ENCODE measurements around the gene MSMO1.
A peak's percentile ranks its signal among the peaks of the same experiment; 100 is the strongest.

MSMO1 gene

DNA sequence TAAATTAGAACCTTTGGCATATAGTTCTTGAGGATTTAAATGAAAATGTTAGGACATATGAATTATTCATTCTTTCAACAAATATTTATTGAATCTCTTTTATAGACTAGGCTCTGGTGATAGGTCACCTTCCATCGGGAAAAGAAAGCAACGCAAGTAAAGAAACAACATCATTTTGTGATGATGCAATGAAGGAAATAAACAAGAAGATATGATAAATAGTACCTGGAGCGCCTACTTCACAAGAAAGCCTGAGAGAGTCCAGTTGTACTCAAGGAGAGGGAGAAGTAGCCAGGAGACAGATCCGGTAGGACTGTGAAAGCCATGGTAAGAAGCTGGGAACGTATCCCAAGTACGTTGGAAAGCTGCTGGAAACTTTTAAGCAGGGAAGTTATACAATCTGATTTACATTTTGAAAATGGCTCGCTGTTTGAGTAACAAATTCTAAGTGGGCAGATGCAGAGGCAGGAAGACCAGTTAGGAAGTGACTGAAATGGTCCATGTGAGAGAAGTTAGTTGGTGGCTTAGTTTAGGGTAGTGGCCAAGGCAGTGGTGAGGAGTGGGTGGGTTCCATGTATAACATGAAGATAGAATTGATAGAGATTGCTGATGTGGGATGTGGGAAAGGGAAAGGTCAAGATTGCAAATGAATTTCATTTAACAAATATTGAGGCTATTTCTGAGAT, 33.7 kb downstream of the MSMO1 start:
- no peak for DNase-seq (ENCODE audit: low read depth)

DNA sequence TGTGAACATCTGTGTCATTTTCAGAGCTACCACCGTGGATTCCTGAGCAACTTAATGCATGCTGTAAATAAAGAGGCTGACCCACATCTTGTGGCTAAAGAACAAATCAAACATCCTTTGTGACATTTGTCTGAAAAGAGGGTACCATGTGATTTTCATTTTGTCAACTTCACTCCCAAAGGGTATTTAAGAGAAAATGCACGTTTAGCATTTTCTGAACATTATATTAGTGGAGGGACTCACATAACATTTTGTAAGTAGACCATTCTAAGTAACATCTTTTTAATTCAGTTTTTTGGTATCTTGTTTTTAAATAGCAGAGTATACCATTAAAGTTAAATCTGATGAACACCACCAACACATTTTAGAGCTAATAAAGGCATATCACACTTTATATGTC, 34.3 kb downstream of the MSMO1 start:
- DNase-seq (ENCODE audit: low read depth) = no peak

DNA sequence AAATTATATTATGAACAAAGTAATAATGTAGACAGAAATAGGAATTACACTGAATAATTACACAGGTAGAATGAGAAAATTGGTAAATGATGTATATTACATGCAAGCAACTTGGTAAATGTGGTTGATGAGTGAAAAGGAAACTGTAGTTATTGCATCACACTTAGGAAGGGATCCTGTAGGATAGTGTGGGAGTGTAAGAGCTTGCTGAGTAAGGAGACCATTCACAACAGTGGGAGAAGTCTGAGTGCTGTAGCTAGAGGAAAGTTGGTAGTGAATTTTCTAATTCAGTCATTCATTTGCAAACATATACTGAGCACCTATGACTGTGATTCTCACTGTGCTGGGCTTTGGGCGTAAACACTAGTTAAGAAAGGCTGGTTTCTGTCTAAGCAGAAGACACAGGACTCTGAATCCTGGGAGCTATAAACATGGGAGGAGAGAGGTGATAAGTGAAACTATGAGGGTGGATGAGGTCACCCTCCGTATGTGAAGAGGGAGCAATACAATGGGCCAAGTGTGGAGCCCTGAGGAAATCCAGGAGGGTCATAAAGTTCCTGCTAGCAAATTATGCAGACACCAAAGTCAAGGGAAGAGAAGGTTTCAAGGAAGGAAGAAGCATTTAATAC, 37.1 kb downstream of the MSMO1 start:
- no peak for DNase-seq (ENCODE audit: low read depth)

DNA sequence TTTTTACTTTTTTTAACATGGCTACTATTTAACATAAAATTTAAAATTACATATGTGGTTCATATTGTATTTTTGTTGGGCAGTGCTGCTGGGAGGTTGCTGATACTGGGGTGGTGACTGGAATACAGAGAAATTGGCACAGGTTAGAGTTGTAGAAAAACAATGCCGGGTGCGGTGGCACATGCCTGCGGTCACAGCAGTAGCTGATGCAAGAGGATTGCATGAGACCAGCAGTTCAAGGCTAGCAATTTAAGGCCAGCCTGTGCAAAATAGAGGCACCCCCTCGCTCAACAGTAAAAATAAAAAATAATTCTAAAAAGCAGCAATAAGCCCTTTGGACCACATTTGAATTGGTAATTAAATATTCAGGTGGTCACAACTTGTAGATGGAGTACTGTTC, 39.6 kb downstream of the MSMO1 start:
- no peak for DNase-seq (ENCODE audit: low read depth)

DNA sequence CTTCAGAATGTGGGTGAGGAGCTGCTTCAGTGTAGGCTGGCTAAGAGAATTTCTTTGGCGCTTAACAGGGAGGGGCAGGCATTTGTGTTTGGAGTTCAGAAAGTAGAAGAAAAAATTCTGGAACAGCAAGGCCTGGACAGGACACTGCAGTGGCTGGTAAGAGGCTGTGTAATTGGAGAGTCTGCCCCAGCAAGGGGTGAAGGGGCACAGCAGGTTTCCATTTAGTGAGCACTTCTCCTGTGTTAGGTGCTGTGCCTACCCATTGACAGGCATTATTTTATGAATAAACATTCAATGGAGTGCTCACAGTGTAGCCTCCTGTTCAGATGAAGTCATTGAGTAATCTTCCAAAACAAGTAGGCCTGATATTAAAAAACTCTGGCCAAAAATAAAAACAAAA, 40.6 kb downstream of the MSMO1 start:
- no peak for DNase-seq (ENCODE audit: low read depth)

DNA sequence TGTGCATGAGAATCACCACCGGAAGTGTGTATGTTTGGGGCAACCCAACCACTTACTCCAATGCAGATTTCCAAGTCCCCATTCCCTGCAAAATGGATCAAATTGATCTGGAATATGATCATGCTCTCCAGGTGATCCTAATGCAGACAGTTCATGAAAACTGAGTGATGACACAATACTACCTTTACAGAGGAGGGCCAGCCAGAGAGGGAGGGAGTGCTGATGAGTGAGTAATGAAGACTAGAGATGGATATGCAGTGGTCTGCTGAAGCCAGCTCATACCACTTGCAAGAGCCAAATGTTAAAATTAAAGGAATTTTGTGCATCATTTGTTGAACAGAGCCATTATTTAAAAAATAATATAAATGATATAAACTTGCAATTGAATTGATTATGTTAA, 41.1 kb downstream of the MSMO1 start:
- no peak for DNase-seq (ENCODE audit: low read depth)

DNA sequence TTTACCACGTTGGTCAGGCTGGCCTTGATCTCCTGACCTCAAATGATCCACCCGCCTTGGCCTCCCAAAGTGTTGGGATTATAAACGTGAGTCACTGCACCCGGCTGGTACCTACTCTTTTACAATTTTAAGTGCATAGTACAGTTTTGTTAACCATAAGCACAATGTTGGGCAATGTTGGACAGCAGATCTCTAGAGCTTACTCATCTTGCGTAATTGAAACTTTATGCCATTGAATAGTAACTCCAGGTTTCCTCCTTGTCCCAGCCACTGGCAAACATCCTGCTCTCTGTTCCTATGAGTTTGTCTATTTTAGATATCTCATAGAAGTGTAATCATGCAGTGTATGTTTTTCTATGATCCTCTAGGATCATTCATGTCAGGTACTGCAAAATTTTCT, 42.1 kb downstream of the MSMO1 start:
- DNase-seq (ENCODE audit: low read depth) = peak; percentile 70

DNA sequence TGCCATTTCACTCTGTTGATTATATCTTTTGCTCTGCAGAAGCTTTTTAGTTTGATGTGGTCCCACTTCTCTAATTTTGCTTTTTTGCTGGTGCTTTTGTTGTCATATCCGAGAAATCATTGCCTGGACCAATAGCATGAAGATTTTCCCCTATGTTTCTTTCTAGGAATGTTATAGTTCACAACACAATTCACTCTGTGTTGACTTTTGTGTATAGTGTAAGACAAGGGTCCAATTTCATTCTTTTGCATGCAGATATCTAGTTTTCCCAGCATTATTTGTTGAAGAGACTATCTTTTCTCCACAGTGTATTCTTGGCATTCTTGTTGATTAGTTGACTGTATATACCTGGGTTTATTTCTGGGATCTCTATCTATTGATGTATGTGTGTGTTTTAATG, 43.1 kb downstream of the MSMO1 start:
- no peak for DNase-seq (ENCODE audit: low read depth)

DNA sequence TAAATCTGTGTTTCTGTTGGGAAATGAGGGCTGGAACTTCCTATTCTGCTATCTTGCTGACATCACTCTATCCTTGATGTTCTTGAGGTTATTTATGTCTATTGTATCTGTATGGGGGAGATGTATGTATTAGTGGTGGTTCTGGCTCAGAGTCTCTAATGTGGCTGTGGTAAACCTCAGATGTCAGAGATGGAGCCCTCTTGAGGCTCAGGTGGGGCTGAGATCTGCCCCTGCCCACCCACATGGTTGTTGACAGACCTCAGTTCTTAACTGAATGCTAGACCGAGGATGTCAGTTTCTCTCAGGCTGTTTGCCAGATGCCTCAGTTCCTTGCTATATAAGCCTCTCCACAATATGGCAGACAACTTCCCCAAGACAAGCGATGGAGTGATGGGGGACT, 48.0 kb downstream of the MSMO1 start:
- DNase-seq (ENCODE audit: low read depth) = no peak

DNA sequence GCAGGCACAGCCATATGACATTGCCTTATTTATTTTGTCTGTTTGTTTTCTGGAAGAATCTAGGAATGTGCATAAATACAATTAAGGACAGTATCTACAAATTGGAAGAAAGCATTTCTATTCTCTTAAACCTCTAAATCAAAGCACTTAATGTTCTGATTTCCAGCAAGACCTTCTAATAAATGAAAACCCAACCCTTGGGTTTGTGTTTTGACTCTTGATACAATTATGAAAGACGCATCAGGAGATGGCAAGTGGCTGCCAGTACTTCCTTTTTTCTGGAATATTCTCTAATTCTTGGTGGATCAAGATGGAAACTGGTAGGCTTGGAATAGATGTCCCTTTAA, 50.9 kb downstream of the MSMO1 start:
- no peak for DNase-seq (ENCODE audit: low read depth)

DNA sequence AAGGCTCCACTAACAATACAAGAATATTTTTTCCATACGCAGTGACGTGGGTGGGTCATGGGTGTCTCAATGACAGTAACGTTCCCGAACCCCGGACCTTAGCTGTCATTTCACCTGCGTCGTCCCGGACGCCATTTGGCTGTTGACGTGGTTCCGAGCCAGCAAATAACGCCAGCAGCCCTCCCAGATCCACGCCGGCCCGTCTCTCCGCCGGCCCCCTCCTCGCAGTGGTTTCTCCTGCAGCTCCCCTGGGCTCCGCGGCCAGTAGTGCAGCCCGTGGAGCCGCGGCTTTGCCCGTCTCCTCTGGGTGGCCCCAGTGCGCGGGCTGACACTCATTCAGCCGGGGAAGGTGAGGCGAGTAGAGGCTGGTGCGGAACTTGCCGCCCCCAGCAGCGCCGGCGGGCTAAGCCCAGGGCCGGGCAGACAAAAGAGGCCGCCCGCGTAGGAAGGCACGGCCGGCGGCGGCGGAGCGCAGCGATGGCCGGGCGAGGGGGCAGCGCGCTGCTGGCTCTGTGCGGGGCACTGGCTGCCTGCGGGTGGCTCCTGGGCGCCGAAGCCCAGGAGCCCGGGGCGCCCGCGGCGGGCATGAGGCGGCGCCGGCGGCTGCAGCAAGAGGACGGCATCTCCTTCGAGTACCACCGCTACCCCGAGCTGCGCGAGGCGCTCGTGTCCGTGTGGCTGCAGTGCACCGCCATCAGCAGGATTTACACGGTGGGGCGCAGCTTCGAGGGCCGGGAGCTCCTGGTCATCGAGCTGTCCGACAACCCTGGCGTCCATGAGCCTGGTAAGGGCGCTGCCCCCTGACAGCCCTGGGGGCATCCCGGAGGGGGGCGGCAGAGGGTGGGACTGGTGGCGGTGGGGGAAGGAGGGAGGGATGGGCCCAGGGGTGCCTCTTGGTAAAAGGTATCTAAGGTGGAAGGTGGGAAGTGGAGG, 51.5 kb downstream of the MSMO1 start, which contains the start of gene CPE:
CPE (plus strand) TSS at position 264 of the 933 bp plus-strand sequence; CDS start at position 478, 214 bp downstream.
- DNase-seq (ENCODE audit: low read depth) = peak; percentile 64

DNA sequence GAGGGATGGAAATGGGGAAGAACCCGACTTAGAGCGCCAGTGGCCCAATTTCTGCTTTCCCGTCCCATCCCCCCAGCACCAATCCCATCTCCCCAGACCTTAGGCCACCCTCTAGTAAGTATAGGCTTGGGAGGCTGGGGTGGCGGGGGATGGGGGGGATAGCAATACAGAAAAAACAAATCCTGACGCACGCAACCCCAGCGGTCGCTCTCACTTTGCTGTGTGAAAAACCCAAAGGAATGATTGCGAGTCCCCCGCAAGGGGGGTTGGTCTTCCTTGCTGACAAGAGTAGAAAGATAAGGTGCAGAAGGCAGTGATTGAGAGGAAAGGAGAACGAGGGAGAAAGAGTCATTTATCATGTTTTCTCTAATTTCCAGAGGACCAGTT, 52.2 kb downstream of the MSMO1 start:
- no peak for DNase-seq (ENCODE audit: low read depth)

DNA sequence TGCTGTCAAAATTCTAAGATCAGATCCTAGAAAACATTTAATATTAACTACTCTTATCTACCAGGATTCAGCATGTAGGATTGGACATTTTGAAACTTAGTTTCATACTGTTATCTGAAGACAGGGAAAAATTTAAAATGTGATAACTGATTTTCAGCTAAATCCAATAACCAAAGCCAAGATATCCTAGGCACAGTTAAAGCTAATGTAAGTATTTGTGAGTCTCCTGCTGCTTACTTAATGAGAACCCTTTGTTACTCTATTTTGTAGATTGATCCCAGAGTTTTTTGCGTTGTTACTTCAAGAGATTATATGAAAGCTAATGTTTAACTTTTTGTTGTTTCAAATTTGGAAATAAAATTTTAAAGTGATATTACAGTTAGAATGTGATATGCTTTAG, 53.3 kb downstream of the MSMO1 start:
- DNase-seq (ENCODE audit: low read depth) = no peak

DNA sequence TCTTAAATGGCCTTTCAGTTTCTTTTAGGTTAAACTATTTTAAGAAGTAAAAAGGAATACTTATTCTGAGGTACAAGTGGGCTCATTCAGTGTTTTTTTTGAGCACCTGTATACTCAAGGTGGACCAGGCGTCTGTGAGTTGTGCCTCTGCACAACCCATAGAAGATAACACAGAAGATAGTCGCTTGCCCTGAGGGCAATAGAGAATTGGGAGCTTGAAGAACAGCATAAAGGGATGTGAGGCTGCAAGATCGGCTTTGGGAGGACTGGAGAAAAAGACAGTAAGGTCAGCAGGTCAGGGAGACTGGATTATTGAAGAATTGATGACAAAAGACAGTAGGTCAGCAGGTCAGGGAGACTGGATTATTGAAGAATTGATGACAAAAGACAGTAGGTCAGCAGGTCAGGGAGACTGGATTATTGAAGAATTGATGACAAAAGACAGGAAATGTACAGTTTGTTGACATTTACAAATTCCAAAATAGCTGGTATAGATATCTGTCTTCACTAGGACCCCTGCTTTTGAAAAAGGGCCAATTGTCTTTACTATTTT, 54.4 kb downstream of the MSMO1 start:
- no peak for DNase-seq (ENCODE audit: low read depth)

DNA sequence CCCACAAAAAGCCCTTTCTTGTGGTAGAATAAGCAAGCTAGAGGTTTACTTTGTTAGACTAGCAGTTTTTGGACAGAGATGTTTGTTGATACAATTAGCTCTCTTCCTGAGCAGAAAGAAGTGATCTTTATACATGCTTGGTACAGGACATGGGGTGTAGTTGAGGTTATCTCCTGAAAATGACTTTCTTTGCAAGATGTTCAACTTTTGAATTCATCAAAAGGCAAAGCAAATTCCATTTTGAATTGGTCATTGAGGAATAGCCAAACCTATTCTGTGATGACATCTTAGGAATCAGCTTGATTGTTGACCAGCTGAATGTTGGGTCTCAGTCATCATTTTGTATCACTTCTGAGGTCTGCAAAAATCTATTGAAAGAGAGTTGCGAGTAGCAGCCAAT, 55.2 kb downstream of the MSMO1 start:
- no peak for DNase-seq (ENCODE audit: low read depth)

DNA sequence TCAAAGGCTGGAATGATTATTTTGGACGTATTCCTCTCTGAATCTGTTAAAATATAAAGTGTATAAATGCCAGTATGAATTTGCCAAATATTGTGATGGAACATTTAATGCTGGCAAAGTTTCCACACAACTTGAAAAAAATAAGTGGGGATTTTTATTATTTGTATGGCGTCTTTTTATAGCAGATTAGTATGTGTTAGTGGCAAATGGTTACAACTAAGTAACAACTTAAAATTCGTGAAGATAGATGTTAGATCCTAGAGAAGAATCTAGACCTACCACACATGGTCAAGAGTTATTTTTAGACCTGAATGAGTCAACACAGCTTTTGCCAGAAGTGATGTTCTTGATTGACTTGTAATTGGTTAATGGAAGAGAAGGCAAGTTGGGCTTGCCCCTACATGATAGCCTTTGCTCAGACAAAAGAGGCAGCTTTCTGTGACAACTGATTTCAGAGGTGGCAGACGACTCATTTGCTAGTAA, 56.2 kb downstream of the MSMO1 start:
- no peak for DNase-seq (ENCODE audit: low read depth)

DNA sequence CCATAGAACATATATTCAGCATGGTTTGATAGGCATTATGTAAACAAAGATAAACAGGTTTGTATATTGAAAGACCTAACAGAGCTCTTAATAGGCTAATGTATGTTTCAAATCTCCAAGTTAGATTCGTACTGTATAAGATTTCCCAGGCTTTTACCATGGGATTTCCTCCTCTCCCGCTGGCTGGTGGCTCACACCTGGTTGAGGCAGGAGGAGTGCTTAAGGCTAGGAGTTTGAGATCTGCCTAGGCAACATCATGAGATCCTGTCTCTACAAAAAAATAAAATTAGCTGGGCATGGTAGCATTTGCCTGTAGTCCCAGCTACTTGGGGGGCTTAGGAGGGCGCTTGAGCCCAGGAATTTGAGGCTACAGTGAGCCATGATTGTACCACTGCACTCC, 56.7 kb downstream of the MSMO1 start:
- DNase-seq (ENCODE audit: low read depth) = no peak

DNA sequence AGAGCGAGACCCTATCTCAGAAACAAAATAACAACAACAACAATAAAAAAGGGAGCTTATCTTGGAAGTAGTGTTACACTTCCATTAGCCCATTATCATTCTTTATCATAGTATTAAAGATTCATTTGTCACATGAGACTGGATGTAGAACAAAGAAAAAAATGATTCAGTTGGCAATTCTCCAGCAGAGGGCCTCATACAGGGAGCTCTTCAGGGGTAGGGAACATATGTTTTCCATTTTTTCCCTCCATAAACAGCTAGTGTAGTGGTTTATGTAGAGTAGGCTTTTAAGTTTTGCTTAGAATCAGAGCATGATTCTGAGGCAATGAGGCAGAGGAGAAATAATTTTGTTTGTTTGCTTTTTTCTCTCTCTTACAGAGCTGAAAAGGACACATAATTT, 57.1 kb downstream of the MSMO1 start:
- DNase-seq (ENCODE audit: low read depth) = peak; percentile 44

DNA sequence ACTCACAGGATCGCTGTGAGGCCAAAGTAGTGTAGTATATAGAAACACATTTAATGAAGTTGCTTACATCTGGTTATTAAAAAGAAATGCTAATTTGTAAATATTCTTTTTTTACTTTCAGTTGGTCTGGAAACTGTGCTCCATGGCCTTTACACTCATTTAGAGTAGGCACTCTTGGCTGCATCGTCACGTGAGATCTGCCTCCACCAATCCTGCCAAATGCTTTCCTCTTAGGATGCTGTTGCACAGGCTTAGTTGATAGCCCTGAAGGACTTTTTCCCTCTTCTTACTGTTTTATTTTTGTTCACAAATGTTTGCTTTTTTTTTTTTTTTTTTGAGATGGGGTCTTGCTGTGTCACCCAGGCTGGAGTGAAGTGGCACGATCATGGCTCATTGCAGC, 57.7 kb downstream of the MSMO1 start:
- DNase-seq (ENCODE audit: low read depth) = no peak

DNA sequence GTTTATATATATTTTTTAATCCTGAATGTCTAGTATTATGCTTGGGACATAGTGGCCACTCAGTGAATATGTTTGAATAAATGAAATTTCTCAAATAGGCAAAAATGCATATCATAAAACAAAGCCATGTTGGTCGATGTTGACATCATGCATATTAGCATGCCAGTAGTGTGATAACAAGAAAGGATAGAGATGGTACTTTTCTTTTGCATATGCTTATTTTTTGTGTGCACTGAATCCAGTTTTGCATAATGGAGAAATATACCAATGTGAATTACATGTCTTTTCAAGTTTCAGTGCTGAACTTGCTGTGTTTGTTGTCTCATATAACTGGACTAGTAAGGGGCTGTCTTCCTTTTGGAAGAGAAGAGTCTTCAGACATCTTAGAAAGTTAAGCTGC, 58.9 kb downstream of the MSMO1 start:
- no peak for DNase-seq (ENCODE audit: low read depth)

DNA sequence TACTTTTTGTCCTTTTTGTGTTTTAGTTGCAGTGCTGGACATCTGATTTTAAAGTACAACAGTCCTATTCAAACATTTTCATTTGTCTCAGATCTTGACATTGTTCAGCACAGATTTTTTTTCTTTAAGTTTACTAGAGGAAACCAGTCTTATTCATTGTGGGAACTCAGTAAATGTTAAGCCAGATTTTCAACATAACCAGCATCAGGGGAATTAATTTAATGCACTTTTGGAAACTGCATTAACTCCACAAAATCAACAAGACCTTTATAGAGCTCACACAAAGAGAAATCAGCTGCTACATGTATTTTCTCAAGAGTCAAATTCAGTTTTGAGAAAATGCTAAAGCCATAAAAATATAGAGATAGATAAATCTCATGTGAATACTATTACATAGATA, 61.3 kb downstream of the MSMO1 start:
- DNase-seq (ENCODE audit: low read depth) = no peak
